Neural progenitor cell (in vitro differentiated cells): ENCODE data around the gene POLDIP3.

Experiments
- EZH2 ChIP-seq: fragments of 200-600 bp; sonication (generic); IDR thresholded peaks from 2 replicates; pipeline ENCODE4 v1.6.1; 2017; ENCODE audit warnings: antibody characterized with exemption, mild to moderate bottlenecking, moderate library complexity
- EZH2phosphoT487 ChIP-seq: fragments of 200-600 bp; sonication (generic); IDR thresholded peaks from 2 replicates; pipeline ENCODE4 v1.6.1; 2017; ENCODE audit warnings: antibody characterized with exemption
- TF ChIP-seq, protein P1 (sequence below): fragments of 200-600 bp; sonication (generic); IDR thresholded peaks from 2 replicates; pipeline ENCODE4 v1.5.1; 2017; ENCODE audit warnings: antibody characterized with exemption, mild to moderate bottlenecking

GRCh38 chr22:42577623-42578240 is 37.0 kb downstream of the POLDIP3 start:
- TF ChIP-seq, protein P1, sequence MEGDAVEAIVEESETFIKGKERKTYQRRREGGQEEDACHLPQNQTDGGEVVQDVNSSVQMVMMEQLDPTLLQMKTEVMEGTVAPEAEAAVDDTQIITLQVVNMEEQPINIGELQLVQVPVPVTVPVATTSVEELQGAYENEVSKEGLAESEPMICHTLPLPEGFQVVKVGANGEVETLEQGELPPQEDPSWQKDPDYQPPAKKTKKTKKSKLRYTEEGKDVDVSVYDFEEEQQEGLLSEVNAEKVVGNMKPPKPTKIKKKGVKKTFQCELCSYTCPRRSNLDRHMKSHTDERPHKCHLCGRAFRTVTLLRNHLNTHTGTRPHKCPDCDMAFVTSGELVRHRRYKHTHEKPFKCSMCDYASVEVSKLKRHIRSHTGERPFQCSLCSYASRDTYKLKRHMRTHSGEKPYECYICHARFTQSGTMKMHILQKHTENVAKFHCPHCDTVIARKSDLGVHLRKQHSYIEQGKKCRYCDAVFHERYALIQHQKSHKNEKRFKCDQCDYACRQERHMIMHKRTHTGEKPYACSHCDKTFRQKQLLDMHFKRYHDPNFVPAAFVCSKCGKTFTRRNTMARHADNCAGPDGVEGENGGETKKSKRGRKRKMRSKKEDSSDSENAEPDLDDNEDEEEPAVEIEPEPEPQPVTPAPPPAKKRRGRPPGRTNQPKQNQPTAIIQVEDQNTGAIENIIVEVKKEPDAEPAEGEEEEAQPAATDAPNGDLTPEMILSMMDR = no peak
- TF ChIP-seq EZH2 (no peak), EZH2phosphoT487 (no peak)
